ENCODE measurements around the gene CACNA2D3.

The CACNA2D3 gene

DNA sequence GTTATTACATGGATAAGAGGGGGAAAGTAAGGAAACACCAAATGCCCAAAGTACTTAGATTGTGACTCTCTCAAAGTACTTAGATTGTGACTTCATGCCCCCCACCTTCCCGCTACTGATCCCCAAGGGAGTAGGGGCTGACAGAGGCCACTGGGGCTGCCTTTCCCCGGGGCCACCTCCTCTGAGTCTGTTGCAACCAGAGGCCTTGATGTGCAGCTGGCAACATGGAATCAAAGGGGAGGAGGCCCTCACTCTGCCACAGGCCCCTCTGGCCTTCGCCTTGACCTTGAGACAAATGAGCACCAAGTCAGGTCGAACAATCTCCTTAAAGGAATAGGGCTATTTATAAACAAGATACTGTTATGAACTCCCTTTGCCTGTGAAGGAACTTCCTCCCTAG lies 743.0 kb downstream of the CACNA2D3 start:
- DNase-seq: no peak

GRCh38 chr3:54866251-54866650 lies 743.9 kb downstream of the CACNA2D3 start:
- no peak for DNase-seq

GRCh38 chr3:54870423-54870822 lies 748.1 kb downstream of the CACNA2D3 start:
- DNase-seq: no peak

- no peak for DNase-seq
Measured at GRCh38 chr3:54871867-54872266, 749.5 kb downstream of the CACNA2D3 start.

DNA sequence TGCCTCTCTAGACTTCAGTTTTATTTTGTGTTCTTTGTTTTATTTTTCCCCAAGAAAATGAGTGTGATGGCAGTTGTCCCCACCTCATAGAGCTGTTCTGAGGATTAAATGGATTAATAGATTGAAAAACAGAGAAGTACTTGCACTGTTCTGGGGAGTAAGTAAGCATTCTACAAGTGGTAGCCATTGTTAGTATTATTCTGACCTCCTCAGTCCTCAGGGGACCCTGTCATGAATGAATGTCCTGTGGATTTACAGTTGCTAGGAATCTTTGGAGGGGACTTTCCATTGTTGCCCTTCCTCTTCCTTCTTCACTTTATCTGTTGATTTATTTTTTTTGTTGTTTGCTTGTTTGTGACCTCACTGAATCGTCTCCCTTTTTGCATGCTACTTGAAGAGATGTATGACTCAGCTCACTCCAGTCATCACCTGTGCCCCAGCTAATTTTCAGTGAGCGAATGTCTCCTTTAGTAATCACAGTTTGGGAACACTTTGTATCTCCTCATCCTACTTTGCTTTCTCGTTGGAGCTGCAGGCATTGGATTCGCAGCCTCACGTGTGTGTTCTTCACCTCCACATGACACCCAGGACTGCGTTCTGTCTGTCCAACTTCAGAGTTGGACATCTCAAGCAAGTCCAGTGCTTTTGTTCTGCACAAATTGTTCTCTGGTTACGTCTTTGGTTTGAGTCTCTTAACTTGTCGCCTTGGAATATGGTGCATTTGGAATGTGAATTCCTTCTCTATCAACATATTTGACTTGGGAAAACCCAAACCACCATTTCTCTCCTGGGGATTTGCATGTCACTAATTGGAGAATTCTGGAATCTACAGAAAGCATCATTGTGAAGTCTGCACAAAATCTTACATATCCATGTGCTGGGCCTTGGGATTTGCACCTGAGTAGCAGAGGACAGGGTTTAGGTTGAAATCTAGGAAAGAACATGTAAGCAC lies 751.0 kb downstream of the CACNA2D3 start:
- no peak for DNase-seq

DNA sequence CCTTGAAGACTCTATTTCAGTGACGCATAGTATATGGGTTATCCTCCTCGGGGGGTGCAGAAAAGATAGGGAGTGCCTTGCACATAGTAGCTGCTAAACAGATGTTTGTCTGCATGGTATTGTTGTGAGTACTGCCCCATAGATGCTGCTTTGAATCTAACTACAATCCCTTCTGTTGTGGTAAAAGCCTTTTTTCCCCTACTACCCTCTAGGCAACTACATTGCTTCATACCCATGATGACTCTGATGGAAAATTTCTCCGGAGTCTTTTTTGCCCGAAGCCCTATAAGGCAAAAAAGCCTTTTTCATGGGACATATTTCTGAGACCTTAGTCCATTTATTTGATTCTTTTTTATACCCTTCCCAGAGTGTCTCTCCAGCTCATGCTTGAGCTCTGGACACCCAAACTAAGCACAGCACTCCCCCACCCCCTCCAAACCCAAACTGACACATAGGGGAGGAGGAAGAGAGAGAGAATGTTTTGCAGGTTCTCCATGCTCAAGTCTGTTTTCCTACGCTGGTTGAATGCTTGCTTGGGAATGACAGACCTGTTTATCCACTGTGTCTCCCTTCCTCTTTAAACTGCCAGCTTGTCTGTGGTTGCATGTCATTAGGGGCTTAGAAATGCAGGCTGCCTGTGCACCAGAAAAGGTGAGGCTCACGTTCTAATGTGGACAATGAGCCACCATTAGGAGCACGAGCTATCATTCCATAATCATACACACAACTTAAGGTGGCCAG lies 752.6 kb downstream of the CACNA2D3 start:
- no peak for DNase-seq

DNA sequence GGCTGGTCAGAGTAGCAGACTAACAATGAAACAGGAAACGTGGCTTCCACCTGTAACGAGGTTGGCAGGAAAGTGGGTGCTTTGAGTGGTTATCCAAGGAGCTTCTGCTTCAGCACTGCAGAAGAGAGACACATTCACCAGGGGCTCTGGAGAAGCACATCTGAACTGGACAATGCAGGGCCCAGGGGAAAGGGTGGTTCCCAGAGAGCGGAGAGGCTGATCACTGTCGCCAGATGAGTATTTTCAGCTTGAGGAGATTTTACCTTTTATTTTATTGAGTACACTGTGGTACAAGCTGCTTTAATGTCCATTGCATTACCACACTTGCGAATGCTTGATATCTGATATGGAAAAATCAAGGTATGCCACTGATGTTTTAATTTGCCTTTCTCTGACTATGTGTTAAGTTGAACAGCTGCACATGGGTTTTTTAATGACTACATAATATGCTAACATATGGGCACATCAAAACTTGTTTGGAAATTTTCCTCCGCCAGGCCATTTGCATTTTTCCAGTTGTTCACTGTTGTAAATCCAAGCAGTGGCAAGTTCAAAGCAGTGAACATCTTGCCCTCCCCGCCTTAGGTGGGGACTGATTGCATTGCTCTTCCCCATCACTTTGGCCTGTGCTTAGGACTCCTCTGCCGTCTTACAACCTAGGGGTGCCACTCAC lies 753.4 kb downstream of the CACNA2D3 start:
- no peak for DNase-seq

- DNase-seq: no peak
Measured at GRCh38 chr3:54876694-54877093, 754.3 kb downstream of the CACNA2D3 start.

GRCh38 chr3:54877730-54878129 lies 755.4 kb downstream of the CACNA2D3 start:
- DNase-seq: no peak

GRCh38 chr3:54878145-54878544 lies 755.8 kb downstream of the CACNA2D3 start:
- no peak for DNase-seq

GRCh38 chr3:54882129-54882833 lies 759.9 kb downstream of the CACNA2D3 start:
- DNase-seq: no peak

GRCh38 chr3:54888162-54888561 lies 765.8 kb downstream of the CACNA2D3 start:
- DNase-seq: no peak

GRCh38 chr3:54888873-54889272 lies 766.5 kb downstream of the CACNA2D3 start:
- DNase-seq: no peak

DNA sequence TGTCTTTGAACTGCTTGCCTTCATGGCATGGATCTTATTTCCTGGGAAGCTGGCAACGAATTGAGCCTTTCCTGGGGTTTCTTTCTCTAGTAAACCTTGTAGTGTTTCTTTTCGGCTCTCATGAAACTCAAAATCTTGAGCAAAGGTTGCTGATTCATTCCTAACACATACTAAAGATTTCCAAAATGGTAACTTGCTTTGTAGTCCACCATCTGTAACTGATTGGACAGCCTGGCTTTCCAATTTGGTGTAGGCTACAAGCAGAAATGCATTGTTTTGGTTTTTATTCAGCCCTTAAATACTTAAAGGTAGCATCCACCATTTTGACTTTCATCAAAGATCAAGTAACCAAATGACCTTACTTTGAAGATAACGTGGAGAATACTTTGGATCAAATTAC lies 767.4 kb downstream of the CACNA2D3 start:
- DNase-seq: no peak

DNA sequence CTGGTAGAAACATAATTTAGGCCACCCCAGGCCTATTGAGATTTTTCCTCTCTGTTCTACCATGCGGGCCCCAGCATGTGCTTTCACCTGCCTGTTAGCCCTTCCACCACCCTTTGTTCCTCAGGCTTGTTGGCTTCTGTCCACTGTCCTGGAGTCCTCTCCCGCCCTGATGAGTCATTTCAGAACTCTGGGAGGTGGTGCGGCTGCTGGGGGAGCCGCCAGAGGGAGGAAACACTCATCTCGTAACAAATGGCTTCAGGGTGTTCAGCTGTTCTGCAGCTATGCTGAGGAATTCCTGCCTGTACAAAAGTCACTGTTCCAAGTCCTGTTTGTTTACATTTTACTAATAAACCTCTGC lies 769.2 kb downstream of the CACNA2D3 start:
- no peak for DNase-seq

DNA sequence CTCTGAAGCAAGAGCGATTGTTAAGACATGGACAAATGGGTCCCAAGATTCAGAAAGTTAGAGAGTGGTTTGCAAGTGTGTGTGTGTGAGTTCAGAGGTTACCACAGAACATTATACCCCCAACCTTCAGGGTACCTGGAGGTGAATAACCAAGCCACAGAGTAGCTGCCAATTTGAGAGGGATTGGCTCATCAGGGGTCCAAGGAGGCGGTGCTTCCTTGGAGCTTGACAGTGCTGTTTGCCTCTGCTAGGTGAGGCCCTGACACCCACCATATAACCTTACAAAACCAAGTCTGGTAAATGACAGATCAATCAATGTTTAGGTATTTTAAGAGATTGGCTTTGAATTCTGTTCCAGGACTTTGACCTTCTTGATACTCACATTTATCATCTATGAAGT lies 769.8 kb downstream of the CACNA2D3 start:
- DNase-seq: no peak

GRCh38 chr3:54895613-54896012 lies 773.3 kb downstream of the CACNA2D3 start:
- no peak for DNase-seq

DNA sequence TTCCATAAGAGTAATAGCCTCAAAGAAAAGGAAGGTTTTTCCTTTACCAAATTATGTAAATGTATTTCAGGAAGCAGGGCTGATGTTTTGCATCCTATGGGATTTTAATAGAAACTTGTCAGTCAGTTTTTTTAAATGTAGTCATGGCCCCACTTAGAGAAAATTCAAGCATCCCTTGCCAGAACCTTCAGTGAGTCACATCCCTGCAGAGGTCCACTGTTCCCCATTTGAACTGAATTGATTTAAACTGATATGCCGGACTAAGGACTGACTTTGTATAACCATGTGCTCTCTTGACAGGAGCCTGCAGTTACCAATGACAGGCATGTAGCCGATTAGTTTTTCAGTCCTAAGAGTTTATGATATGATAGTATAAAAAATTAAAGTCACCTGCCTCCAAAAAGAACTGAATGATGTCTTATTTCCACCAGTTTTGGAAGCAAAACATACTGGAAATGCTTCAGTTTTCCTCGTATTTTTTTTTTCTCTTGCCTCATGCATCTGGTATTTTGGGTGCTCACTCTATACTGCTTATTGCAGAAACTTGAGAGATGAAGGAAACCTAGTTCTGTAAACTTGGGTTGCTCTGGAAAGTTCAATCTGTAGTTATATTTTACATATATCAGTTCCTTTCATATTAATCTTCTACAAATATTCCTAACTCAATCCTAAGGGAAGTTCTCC lies 774.8 kb downstream of the CACNA2D3 start:
- no peak for DNase-seq

- no peak for DNase-seq
Measured at GRCh38 chr3:54899273-54899672, 776.9 kb downstream of the CACNA2D3 start.

GRCh38 chr3:54900838-54901591 lies 778.7 kb downstream of the CACNA2D3 start:
- DNase-seq: no peak

DNA sequence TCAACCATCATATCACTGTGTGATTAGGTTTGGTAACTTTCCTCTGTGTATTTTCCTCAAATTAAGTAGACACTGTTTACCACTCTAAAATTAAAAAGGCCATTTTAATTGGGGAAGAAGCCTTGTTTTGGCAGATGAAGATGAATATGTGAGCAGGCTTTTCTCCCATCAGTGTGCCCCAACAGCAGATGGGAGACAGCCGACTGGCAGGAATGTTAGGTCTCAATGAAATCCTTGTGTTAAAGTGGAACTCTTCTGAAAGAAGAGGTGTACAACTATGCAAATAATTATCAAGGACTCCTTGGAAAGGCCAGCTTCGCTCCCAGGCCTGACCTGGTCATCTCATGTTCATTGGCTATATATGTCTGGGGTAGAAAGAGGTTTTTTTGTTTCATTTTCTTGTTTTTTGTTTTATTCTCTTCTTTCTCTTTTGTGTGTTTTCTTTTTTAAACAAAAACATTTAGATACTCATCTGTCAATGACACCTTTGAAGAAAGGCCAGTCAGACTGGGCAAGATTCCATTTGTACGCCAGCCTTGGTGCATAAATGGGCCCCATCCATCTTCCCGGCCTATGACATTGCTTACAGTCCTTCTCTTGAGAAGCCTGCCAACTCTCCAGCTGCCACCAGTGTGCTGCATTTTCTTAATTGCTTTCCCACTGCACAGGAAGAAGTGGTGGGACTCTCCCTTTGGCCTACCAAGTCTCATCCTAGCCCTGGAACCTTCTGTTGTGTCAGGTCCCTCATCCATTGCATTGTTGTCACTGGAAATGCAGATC lies 779.7 kb downstream of the CACNA2D3 start:
- DNase-seq: no peak
